GM12873 (cell line): Measurements from ENCODE around the gene TMEM225.

Experiments
- CTCF ChIP-seq: IDR thresholded peaks from 2 replicates; pipeline ENCODE4 v1.5.1; 2012; ENCODE audit warnings: low read depth, mild to moderate bottlenecking, moderate library complexity, low read length, control low read depth; ENCODE audit not compliant: insufficient read depth; ENCODE audit errors: missing control alignments

Gene TMEM225

GRCh38 chr11:123839131-123839530 lies 46.3 kb downstream of the TMEM225 start:
- TF ChIP-seq CTCF, result no peak

- no peak for TF ChIP-seq CTCF
Observed at GRCh38 chr11:123838659-123839058, 46.8 kb downstream of the TMEM225 start.

- no peak for TF ChIP-seq CTCF
Observed at GRCh38 chr11:123838199-123838598, 47.3 kb downstream of the TMEM225 start.

- TF ChIP-seq CTCF, result no peak
Observed at GRCh38 chr11:123833095-123833494, 52.4 kb downstream of the TMEM225 start.
